Mammary epithelial cell (primary cell): ENCODE results near the gene SLC19A2.

ENCODE experiments used
- EZH2 ChIP-seq: IDR thresholded peaks from 2 replicates; pipeline ENCODE4 v1.6.1; 2012; ENCODE audit warnings: low read length, inconsistent platforms, borderline replicate concordance
- TF ChIP-seq, protein P1 (sequence below), 2 donors: IDR thresholded peaks in 1 of 2; conservative IDR thresholded peaks in 1 of 2; 2 replicates each; pipeline ENCODE4 v1.5.1; 2011 to 2012; ENCODE audit warnings: inconsistent platforms in 2 of 2, low read length in 2 of 2, mild to moderate bottlenecking in 2 of 2, control low read depth in 1 of 2, low read depth in 1 of 2; ENCODE audit not compliant: insufficient read depth in 1 of 2; ENCODE audit errors: extremely low read depth in 1 of 2

DNA sequence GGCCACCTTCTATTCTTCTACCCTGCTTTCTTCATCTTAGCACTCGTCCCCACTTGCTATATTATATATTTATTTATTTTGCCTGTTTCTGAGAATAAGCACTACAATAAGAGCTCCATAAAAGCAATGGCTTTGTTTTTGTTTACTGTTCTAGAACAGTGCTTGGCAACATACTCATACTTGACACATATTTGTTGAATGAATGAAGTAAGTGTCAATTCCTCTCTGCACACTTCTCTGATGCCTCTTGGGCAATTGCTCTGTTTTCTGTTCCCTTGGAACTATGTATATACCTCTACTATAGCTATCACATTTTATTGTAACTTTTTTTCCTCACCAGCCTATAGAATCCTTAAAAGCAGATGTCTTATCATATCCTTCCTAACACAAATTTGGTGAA, 7.5 kb upstream of the SLC19A2 start:
- TF ChIP-seq, protein P1, sequence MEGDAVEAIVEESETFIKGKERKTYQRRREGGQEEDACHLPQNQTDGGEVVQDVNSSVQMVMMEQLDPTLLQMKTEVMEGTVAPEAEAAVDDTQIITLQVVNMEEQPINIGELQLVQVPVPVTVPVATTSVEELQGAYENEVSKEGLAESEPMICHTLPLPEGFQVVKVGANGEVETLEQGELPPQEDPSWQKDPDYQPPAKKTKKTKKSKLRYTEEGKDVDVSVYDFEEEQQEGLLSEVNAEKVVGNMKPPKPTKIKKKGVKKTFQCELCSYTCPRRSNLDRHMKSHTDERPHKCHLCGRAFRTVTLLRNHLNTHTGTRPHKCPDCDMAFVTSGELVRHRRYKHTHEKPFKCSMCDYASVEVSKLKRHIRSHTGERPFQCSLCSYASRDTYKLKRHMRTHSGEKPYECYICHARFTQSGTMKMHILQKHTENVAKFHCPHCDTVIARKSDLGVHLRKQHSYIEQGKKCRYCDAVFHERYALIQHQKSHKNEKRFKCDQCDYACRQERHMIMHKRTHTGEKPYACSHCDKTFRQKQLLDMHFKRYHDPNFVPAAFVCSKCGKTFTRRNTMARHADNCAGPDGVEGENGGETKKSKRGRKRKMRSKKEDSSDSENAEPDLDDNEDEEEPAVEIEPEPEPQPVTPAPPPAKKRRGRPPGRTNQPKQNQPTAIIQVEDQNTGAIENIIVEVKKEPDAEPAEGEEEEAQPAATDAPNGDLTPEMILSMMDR (conservative IDR thresholded peaks at IDR 0.05 in 1 of 2, IDR thresholded peaks at IDR 0.05 in 1 of 2; ENCODE audit: extremely low read depth in 1 of 2, insufficient read depth in 1 of 2, low read depth in 1 of 2, low read length in 2 of 2), result no peak
- TF ChIP-seq EZH2, result no peak
